ENCODE data around the gene SSTR5.
"Not testable (repeated sequence)": the region's sequence is repeated elsewhere in the genome, so short reads cannot be mapped to it uniquely, and the experiment has no call there.

DNA sequence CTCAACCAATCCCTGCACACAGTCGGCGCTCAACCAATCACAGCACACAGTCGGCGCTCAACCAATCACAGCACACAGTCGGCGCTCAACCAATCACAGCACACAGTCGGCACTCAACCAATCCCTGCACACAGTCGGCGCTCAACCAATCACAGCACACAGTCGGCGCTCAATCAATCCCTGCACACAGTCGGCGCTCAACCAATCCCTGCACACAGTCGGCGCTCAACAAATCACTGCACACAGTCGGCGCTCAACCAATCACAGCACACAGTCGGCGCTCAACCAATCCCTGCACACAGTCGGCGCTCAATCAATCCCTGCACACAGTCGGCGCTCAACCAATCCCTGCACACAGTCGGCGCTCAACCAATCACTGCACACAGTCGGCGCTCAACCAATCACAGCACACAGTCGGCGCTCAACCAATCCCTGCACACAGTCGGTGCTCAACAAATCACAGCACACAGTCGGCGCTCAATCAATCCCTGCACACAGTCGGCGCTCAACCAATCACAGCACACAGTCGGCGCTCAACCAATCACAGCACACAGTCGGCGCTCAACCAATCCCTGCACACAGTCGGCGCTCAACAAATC, 20.2 kb downstream of the SSTR5 start:
- not testable (repeated sequence) for TF ChIP-seq RFX5 (IDR thresholded peaks at IDR 0.05); POLR2A (IDR thresholded peaks at IDR 0.05; ENCODE audit: low read length); CEBPB (IDR thresholded peaks at IDR 0.05); CHD2 (IDR thresholded peaks at IDR 0.05; ENCODE audit: low read length, partially characterized antibody); HDAC2 (IDR thresholded peaks at IDR 0.05); HOXB5 (CRISPR knock-in tag; IDR thresholded peaks at IDR 0.05); KDM5A (IDR thresholded peaks at IDR 0.05); HOXA7 (CRISPR knock-in tag; IDR thresholded peaks at IDR 0.05); SREBF2 (IDR thresholded peaks at IDR 0.05)
- TF ChIP-seq, protein P1, sequence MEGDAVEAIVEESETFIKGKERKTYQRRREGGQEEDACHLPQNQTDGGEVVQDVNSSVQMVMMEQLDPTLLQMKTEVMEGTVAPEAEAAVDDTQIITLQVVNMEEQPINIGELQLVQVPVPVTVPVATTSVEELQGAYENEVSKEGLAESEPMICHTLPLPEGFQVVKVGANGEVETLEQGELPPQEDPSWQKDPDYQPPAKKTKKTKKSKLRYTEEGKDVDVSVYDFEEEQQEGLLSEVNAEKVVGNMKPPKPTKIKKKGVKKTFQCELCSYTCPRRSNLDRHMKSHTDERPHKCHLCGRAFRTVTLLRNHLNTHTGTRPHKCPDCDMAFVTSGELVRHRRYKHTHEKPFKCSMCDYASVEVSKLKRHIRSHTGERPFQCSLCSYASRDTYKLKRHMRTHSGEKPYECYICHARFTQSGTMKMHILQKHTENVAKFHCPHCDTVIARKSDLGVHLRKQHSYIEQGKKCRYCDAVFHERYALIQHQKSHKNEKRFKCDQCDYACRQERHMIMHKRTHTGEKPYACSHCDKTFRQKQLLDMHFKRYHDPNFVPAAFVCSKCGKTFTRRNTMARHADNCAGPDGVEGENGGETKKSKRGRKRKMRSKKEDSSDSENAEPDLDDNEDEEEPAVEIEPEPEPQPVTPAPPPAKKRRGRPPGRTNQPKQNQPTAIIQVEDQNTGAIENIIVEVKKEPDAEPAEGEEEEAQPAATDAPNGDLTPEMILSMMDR (IDR thresholded peaks at IDR 0.05) = not testable (repeated sequence)
- TF ChIP-seq, protein P2, sequence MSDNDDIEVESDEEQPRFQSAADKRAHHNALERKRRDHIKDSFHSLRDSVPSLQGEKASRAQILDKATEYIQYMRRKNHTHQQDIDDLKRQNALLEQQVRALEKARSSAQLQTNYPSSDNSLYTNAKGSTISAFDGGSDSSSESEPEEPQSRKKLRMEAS (IDR thresholded peaks at IDR 0.05) = not testable (repeated sequence)
- TF ChIP-seq, protein P3, sequence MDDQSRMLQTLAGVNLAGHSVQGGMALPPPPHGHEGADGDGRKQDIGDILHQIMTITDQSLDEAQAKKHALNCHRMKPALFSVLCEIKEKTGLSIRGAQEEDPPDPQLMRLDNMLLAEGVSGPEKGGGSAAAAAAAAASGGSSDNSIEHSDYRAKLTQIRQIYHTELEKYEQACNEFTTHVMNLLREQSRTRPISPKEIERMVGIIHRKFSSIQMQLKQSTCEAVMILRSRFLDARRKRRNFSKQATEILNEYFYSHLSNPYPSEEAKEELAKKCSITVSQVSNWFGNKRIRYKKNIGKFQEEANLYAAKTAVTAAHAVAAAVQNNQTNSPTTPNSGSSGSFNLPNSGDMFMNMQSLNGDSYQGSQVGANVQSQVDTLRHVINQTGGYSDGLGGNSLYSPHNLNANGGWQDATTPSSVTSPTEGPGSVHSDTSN (IDR thresholded peaks at IDR 0.05) = not testable (repeated sequence)
- TF ChIP-seq, protein P4, sequence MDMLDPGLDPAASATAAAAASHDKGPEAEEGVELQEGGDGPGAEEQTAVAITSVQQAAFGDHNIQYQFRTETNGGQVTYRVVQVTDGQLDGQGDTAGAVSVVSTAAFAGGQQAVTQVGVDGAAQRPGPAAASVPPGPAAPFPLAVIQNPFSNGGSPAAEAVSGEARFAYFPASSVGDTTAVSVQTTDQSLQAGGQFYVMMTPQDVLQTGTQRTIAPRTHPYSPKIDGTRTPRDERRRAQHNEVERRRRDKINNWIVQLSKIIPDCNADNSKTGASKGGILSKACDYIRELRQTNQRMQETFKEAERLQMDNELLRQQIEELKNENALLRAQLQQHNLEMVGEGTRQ (IDR thresholded peaks at IDR 0.05) = not testable (repeated sequence)
